CD14-positive monocyte (primary cell): Measurements from ENCODE around the gene CLEC11A. TPM values are rescaled to one million over a fixed set of nuclear protein-coding genes. Genes with fewer than 3 reads are reported as not detected.

Experiments
- DNase-seq, 3 donors: peaks; one replicate each; pipeline ENCODE4 v3.0.0-alpha.2; 2011 to 2022
- H2AFZ ChIP-seq: 2 replicates; pipeline ENCODE4 v1.6.0; 2012; ENCODE audit warnings: mild to moderate bottlenecking, low read depth, low read length, inconsistent platforms; ENCODE audit not compliant: insufficient read depth, poor library complexity, severe bottlenecking
- H3K27ac ChIP-seq, 2 donors: 1 replicate in 1 of 2; 2 replicates in 1 of 2; pipeline ENCODE4 v1.5.1; 2012 to 2013; ENCODE audit warnings: low read length in 2 of 2, control low read depth in 1 of 2, inconsistent platforms in 1 of 2, low read depth in 1 of 2, mild to moderate bottlenecking in 1 of 2
- H3K27me3 ChIP-seq, 2 donors: one replicate each; pipeline versions ENCODE4 v1.6.0 to v1.6.1; 2011 to 2013; ENCODE audit warnings: low read length in 2 of 2; ENCODE audit not compliant: control insufficient read depth in 2 of 2, insufficient read depth in 2 of 2
- H3K36me3 ChIP-seq, 2 donors: replicated peaks in 1 of 2; 1 replicate in 1 of 2; 2 replicates in 1 of 2; pipeline versions ENCODE4 v1.5.1 to v1.6.1; 2012 to 2013; ENCODE audit warnings: low read length in 2 of 2, control low read depth in 1 of 2, inconsistent platforms in 1 of 2, mild to moderate bottlenecking in 1 of 2; ENCODE audit not compliant: insufficient read depth in 2 of 2, control insufficient read depth in 1 of 2
- H3K4me1 ChIP-seq, 2 donors: 1 replicate in 1 of 2; 2 replicates in 1 of 2; pipeline versions ENCODE4 v1.5.1 to v1.6.1; 2012 to 2013; ENCODE audit warnings: low read length in 2 of 2, control low read depth in 1 of 2, inconsistent platforms in 1 of 2, mild to moderate bottlenecking in 1 of 2, moderate library complexity in 1 of 2; ENCODE audit not compliant: insufficient read depth in 2 of 2, control insufficient read depth in 1 of 2
- H3K4me2 ChIP-seq: replicated peaks from 2 replicates; pipeline ENCODE3; 2012; ENCODE audit warnings: low read length, moderate library complexity, mild to moderate bottlenecking; ENCODE audit not compliant: poor library complexity, severe bottlenecking; ENCODE audit errors: extremely low read depth
- H3K4me3 ChIP-seq, 3 experiments: fragments of 200-600 bp in 1 of 3; sonication (generic) in 1 of 3; replicated peaks in 1 of 3; 1 replicate in 2 of 3; 2 replicates in 1 of 3; pipeline ENCODE4 v1.5.1; 2011 to 2013; ENCODE audit warnings: low read length in 3 of 3, mild to moderate bottlenecking in 3 of 3, control low read depth in 2 of 3, low read depth in 2 of 3, inconsistent platforms in 1 of 3, moderate library complexity in 1 of 3
- H3K79me2 ChIP-seq: 2 replicates; pipeline ENCODE4 v1.6.0; 2012; ENCODE audit warnings: mild to moderate bottlenecking, control low read depth, inconsistent platforms, low read length, moderate library complexity; ENCODE audit not compliant: insufficient read depth
- H3K9ac ChIP-seq: 2 replicates; pipeline ENCODE4 v1.6.0; 2017; ENCODE audit warnings: low read length, mild to moderate bottlenecking; ENCODE audit not compliant: insufficient read depth, poor library complexity, severe bottlenecking
- H3K9me3 ChIP-seq, 2 donors: replicated peaks in 1 of 2; 1 replicate in 1 of 2; 2 replicates in 1 of 2; pipeline versions ENCODE4 v1.5.1 to v1.6.1; 2012 to 2013; ENCODE audit warnings: low read length in 2 of 2, control low read depth in 1 of 2; ENCODE audit not compliant: control insufficient read depth in 1 of 2, insufficient read depth in 1 of 2
- H4K20me1 ChIP-seq: 2 replicates; pipeline ENCODE4 v1.6.0; 2012; ENCODE audit warnings: mild to moderate bottlenecking, low read length, control low read depth, moderate library complexity; ENCODE audit not compliant: insufficient read depth
- H3K27ac Mint-ChIP-seq, 7 donors: one replicate each; pipeline ENCODE4 v1.8.0; 2020; ENCODE audit warnings: mild to moderate bottlenecking in 7 of 7, mixed read lengths in 7 of 7, moderate library complexity in 6 of 7, inconsistent platforms in 2 of 7
- H3K27me3 Mint-ChIP-seq, 3 donors: one replicate each; pipeline ENCODE4 v1.8.0; 2021 to 2022; ENCODE audit warnings: low read depth in 3 of 3, mild to moderate bottlenecking in 3 of 3, mixed read lengths in 3 of 3, moderate library complexity in 3 of 3, inconsistent platforms in 1 of 3
- H3K36me3 Mint-ChIP-seq, 2 donors: one replicate each; pipeline ENCODE4 v1.8.0; 2020; ENCODE audit warnings: mixed read lengths in 2 of 2, inconsistent platforms in 1 of 2, mild to moderate bottlenecking in 1 of 2
- H3K4me1 Mint-ChIP-seq: one replicate; pipeline ENCODE4 v1.8.0; 2020; ENCODE audit warnings: mild to moderate bottlenecking, mixed read lengths
- H3K4me3 Mint-ChIP-seq, 2 donors: one replicate each; pipeline ENCODE4 v1.8.0; 2020; ENCODE audit warnings: mild to moderate bottlenecking in 2 of 2, mixed read lengths in 2 of 2, moderate library complexity in 1 of 2
- H3K9me3 Mint-ChIP-seq, 7 donors: one replicate each; pipeline ENCODE4 v1.8.0; 2020 to 2022; ENCODE audit warnings: mixed read lengths in 7 of 7, mild to moderate bottlenecking in 6 of 7, moderate library complexity in 6 of 7, inconsistent platforms in 2 of 7
- WGBS: methylation state at CpG from one replicate; pipeline ENCODE4 v1.1.5; 2013; ENCODE audit warnings: missing lambda C conversion rate; ENCODE audit not compliant: insufficient coverage; 5-methylcytosine and 5-hydroxymethylcytosine counted together
- intact Hi-C, 2 donors: fragments of 100-400 bp; cut with micrococcal nuclease; formaldehyde crosslinking; loops; one replicate each; pipeline versions ENCODE4 v1.15.0 to v1.15.1; 2023
- polyA plus RNA-seq, 3 donors: library from polyadenylated mRNA; depleted of rRNA in 1 of 3; unstranded in 2 of 3; stranded (reverse) in 1 of 3; fragments of 300-500 nt in 2 of 3; fragments of >200 nt in 1 of 3; fragmentation: Illumina TruSeq in 2 of 3; gene quantifications; 1 replicate in 2 of 3; 2 replicates in 1 of 3; pipeline ENCODE4 v1.2.3, GENCODE V29; 2012 to 2021
- TF ChIP-seq, protein P1 (sequence below): fragments of 200-600 bp; IDR thresholded peaks from one replicate; pipeline ENCODE4 v1.8.0; 2022; ENCODE audit warnings: antibody characterized with exemption, mild to moderate bottlenecking

Gene CLEC11A
- polyA plus RNA-seq, 3 donors, result 8.2 to 49.1 (median 12.4) TPM

DNA sequence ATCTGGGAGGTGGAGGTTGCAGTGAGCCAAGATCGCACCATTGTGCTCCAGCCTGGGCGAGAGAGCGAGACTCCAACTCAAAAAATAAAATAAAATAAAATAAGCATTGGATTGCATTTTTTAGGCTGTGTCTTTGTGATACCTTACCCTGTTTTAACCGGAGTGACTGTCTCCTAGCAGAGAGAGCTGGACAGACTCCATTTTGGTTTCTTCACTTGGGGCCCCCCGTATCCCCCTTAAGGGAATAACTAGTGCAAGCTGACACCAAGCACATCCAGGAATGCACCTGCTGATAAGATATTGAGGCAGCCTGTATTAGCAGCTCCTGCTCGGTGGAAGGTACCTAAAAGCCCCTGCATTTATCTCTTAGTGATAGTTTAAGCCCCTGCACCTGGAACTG lies 26.3 kb downstream of the CLEC11A start:
- no peak overlapping the region for H3K4me3 Mint-ChIP-seq
- Histone ChIP-seq H3K27me3 (no peaks in the 10 kb centered on the region), H4K20me1 (no peaks in the 10 kb centered on the region), H2AFZ (no peak overlapping the region), H3K36me3 (no peaks in the 10 kb centered on the region), H3K79me2 (no peaks in the 10 kb centered on the region), H3K4me3 (no peak overlapping the region), H3K4me1 (no peaks in the 10 kb centered on the region), H3K4me2 (no peak overlapping the region), H3K9ac (no peak overlapping the region), H3K9me3 (no peaks in the 10 kb centered on the region), H3K27ac (no peak overlapping the region)
- peaks cover 0 to 1% (median 0%) of the 10 kb centered on the region in 7 donors for H3K9me3 Mint-ChIP-seq
- no peaks in the 10 kb centered on the region for H3K36me3 Mint-ChIP-seq
- no peak for DNase-seq
- no peak overlapping the region for H3K27ac Mint-ChIP-seq
- H3K4me1 Mint-ChIP-seq, result no peaks in the 10 kb centered on the region
- H3K27me3 Mint-ChIP-seq, result peaks cover 7 to 12% (median 10%) of the 10 kb centered on the region in 3 donors
- WGBS, result 83% methylated on average over 2 of the region's 6 CpGs
- intact Hi-C loops, result no loop called here
- TF ChIP-seq, protein P1, sequence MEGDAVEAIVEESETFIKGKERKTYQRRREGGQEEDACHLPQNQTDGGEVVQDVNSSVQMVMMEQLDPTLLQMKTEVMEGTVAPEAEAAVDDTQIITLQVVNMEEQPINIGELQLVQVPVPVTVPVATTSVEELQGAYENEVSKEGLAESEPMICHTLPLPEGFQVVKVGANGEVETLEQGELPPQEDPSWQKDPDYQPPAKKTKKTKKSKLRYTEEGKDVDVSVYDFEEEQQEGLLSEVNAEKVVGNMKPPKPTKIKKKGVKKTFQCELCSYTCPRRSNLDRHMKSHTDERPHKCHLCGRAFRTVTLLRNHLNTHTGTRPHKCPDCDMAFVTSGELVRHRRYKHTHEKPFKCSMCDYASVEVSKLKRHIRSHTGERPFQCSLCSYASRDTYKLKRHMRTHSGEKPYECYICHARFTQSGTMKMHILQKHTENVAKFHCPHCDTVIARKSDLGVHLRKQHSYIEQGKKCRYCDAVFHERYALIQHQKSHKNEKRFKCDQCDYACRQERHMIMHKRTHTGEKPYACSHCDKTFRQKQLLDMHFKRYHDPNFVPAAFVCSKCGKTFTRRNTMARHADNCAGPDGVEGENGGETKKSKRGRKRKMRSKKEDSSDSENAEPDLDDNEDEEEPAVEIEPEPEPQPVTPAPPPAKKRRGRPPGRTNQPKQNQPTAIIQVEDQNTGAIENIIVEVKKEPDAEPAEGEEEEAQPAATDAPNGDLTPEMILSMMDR, result no peak

DNA sequence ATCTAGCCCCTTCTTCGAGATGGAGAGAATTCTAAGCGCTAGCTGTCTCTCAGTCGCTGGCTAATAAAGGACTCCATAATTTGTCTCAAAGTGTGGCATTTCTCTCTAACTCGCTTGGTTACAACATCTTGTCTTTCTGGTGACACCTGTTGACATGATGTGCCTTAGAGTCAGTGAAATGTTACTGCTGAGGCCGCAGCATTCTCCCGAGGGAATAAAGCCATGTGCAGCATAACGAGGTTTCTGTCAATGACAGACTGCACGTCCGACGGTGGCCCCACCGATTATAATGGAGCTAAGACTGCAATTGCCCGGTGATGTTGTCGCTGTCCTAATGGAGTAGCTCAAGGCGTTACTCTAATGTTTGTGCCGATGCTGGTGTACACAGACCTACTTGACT lies 26.8 kb downstream of the CLEC11A start:
- H3K27me3 Mint-ChIP-seq, result peaks cover 7 to 13% (median 11%) of the 10 kb centered on the region in 3 donors
- no peaks in the 10 kb centered on the region for H3K36me3 Mint-ChIP-seq
- no peaks in the 10 kb centered on the region for H3K4me1 Mint-ChIP-seq
- H3K27me3 ChIP-seq, result no peaks in the 10 kb centered on the region
- no peak overlapping the region for H3K9ac ChIP-seq
- H4K20me1 ChIP-seq, result no peaks in the 10 kb centered on the region
- TF ChIP-seq, protein P1, result no peak
- H3K27ac Mint-ChIP-seq, result no peak overlapping the region
- H3K4me1 ChIP-seq, result no peaks in the 10 kb centered on the region
- DNase-seq, result no peak
- H3K27ac ChIP-seq, result no peak overlapping the region
- no peak overlapping the region for H3K4me3 Mint-ChIP-seq
- H3K9me3 Mint-ChIP-seq, result peaks cover 0 to 1% (median 0%) of the 10 kb centered on the region in 7 donors
- H3K36me3 ChIP-seq, result no peaks in the 10 kb centered on the region
- 91% methylated on average over 14 of the region's 15 CpGs for WGBS
- H3K4me3 ChIP-seq, result no peak overlapping the region
- no peak overlapping the region for H3K4me2 ChIP-seq
- H3K79me2 ChIP-seq, result no peaks in the 10 kb centered on the region
- intact Hi-C loops, result no loop called here
- H3K9me3 ChIP-seq, result no peaks in the 10 kb centered on the region
- H2AFZ ChIP-seq, result no peak overlapping the region
